Panc1 (cell line): ENCODE results near the gene ZNF501. TPM values are rescaled to one million over a fixed set of nuclear protein-coding genes. Genes with fewer than 3 reads are reported as not detected.

ENCODE experiments used
- ATAC-seq: fragments of 200-7000 bp; cut with Tn5 transposase; 2 replicates; pipeline ENCODE4 v1.9.1; 2020; ENCODE audit warnings: mild to moderate bottlenecking, moderate library complexity
- Bru-seq: library from RNA; stranded (reverse); fragments of 400-500 nt; gene quantifications from one replicate; lab custom pipeline; 2021; lab: Mats Ljungman, UMichigan
- BruChase-seq, 2 experiments: library from RNA; stranded (reverse); fragments of 400-500 nt; gene quantifications; one replicate each; lab custom pipeline; 2021; lab: Mats Ljungman, UMichigan
- BruUV-seq: library from RNA; stranded (reverse); fragments of 400-500 nt; replicated peaks from 2 replicates; lab custom pipeline; 2021; lab: Mats Ljungman, UMichigan
- CTCF ChIA-PET: fragments of 300-600 bp; sonication (Branson Sonifier 250); formaldehyde crosslinking; loops from one replicate; lab custom pipeline; 2022; ENCODE audit warnings: antibody characterized with exemption; lab: Charles Lee
- POLR2A ChIA-PET: fragments of 300-600 bp; sonication (Branson Sonifier 250); formaldehyde crosslinking; loops from one replicate; lab custom pipeline; 2022; ENCODE audit warnings: antibody characterized with exemption; lab: Charles Lee
- DNase-seq: peaks from one replicate; pipeline ENCODE4 v3.0.0-alpha.2; 2010; ENCODE audit warnings: low read depth, low spot score
- H3K27ac ChIP-seq: 2 replicates; pipeline ENCODE4 v1.5.1; 2011; ENCODE audit warnings: mild to moderate bottlenecking, low read length, inconsistent platforms
- H3K27me3 ChIP-seq: fragments of 200-500 bp; sonication (Bioruptor generic); 2 replicates; pipeline ENCODE4 v1.6.0; 2014; ENCODE audit warnings: low read length, inconsistent platforms; ENCODE audit not compliant: control insufficient read depth, insufficient read depth
- H3K36me3 ChIP-seq: fragments of 200-500 bp; sonication (Bioruptor generic); 2 replicates; pipeline ENCODE4 v1.5.1; 2014; ENCODE audit warnings: inconsistent platforms, mild to moderate bottlenecking, low read length, moderate library complexity; ENCODE audit not compliant: control insufficient read depth, insufficient read depth
- H3K4me1 ChIP-seq: 2 replicates; pipeline ENCODE4 v1.5.1; 2011; ENCODE audit warnings: inconsistent platforms, mild to moderate bottlenecking, low read length, moderate library complexity; ENCODE audit not compliant: control insufficient read depth, insufficient read depth
- H3K4me3 ChIP-seq, 2 experiments: 2 replicates each; pipeline ENCODE4 v1.5.1; 2011 to 2012; ENCODE audit warnings: low read depth in 2 of 2, low read length in 2 of 2, mild to moderate bottlenecking in 2 of 2, inconsistent platforms in 1 of 2, moderate library complexity in 1 of 2
- H3K9me3 ChIP-seq: fragments of 200-500 bp; sonication (Bioruptor generic); 2 replicates; pipeline ENCODE4 v1.5.1; 2014; ENCODE audit warnings: low read depth, mild to moderate bottlenecking, inconsistent platforms, low read length, moderate library complexity; ENCODE audit not compliant: control insufficient read depth, insufficient read depth
- CTCF ChIP-seq: fragments of 450-650 bp; IDR thresholded peaks from 2 replicates; pipeline ENCODE4 v1.5.1; 2017; ENCODE audit warnings: mild to moderate bottlenecking
- POLR2AphosphoS5 ChIP-seq: IDR thresholded peaks from 2 replicates; pipeline ENCODE4 v1.6.1; 2012; ENCODE audit warnings: mild to moderate bottlenecking, low read depth, low read length, moderate library complexity
- REST ChIP-seq, 2 experiments: IDR thresholded peaks; 2 replicates each; pipeline ENCODE4 v1.6.1; 2011 to 2012; ENCODE audit warnings: low read depth in 2 of 2, control low read depth in 1 of 2, low read length in 1 of 2, mild to moderate bottlenecking in 1 of 2, moderate library complexity in 1 of 2; ENCODE audit not compliant: insufficient read depth in 1 of 2
- SIN3A ChIP-seq: IDR thresholded peaks from 2 replicates; pipeline ENCODE4 v1.6.1; 2012; ENCODE audit warnings: low read depth, mild to moderate bottlenecking, low read length, moderate library complexity, borderline replicate concordance; ENCODE audit not compliant: insufficient read depth
- TCF7L2 ChIP-seq: IDR thresholded peaks from 2 replicates; pipeline ENCODE4 v1.6.1; 2011; ENCODE audit warnings: mild to moderate bottlenecking, low read depth, low read length, inconsistent platforms
- in situ Hi-C: cut with HindIII; loops from 2 replicates; pipeline ENCODE4 v1.10.0; 2016; ENCODE audit warnings: low sequenced_read_pairs, low pct_unique_long_range_greater_than_20kb
- intact Hi-C: fragments of 100-400 bp; cut with micrococcal nuclease; formaldehyde crosslinking; loops from one replicate; pipeline ENCODE4 v1.10.0; 2022; ENCODE audit not compliant: unreplicated experiment
- long read RNA-seq: library from polyadenylated mRNA; unstranded; transcript quantifications from one replicate; pipeline ENCODE4 v2.0.0, GENCODE V29; 2021; ENCODE audit not compliant: unreplicated experiment
- polyA plus RNA-seq: library from polyadenylated mRNA; unstranded; fragments of >200 nt; gene quantifications from one replicate; pipeline ENCODE4 v1.2.1, GENCODE V29; 2012; ENCODE audit warnings: missing spikeins; ENCODE audit not compliant: insufficient read length
- total RNA-seq: library from RNA; stranded (reverse); gene quantifications from one replicate; pipeline ENCODE4 v1.2.1, GENCODE V29; 2021; ENCODE audit not compliant: unreplicated experiment

The ZNF501 gene
- total RNA-seq (0.15 TPM), Bru-seq, nascent RNA (percentile 16 among the genes with signal in this experiment), BruChase-seq, experiment 1, labeled RNA remaining after a 2-hour chase (percentile 16 among the genes with signal in this experiment), BruChase-seq, experiment 2, labeled RNA remaining after a 6-hour chase (percentile 14 among the genes with signal in this experiment)
- polyA plus RNA-seq: not detected
- long read RNA-seq: 0 reads

- POLR2A ChIA-PET: no interaction called here
- ATAC-seq (no peak), DNase-seq (no peak)
- Histone ChIP-seq H3K9me3 (peaks cover 28% of the 10 kb centered on the region), H3K27ac (no peak within 1 kb of the TSS), H3K4me1 (no peaks in the 10 kb centered on the region), H3K36me3 (no peaks in the 10 kb centered on the region), H3K4me3 (peak within 1 kb of the TSS; percentile 11 to 21; a peak in 2 of 4 replicates), H3K27me3 (no peaks in the 10 kb centered on the region)
- CTCF ChIA-PET: no interaction called here
- intact Hi-C loops: no loop called here
- TF ChIP-seq TCF7L2 (no peak), SIN3A (no peak), POLR2AphosphoS5 (no peak), REST (IDR thresholded peaks at IDR 0.05; ENCODE audit: insufficient read depth in 1 of 2, low read depth in 2 of 2, low read length in 1 of 2) (no peak), CTCF (no peak)
- no TSS peak for BruUV-seq
- in situ Hi-C loops: no loop called here
Observed at GRCh38 chr3:44729384-44729910, at the start of gene ZNF501. Gene ZNF501 (plus strand): TSS chr3:44729635. CDS start chr3:44734422, 4,787 bp downstream.

- DNase-seq (no peak), ATAC-seq (no peak)
- BruUV-seq: no TSS peak
- in situ Hi-C loops (no loop called here), intact Hi-C loops (no loop called here)
- CTCF ChIA-PET: no interaction called here
- POLR2A ChIA-PET: interaction anchor here (0.5 kb wide), 1 partner anchor 781 kb away, joined by 8 read pairs; no protein-coding TSS in a partner anchor
- H3K27me3 ChIP-seq: no peaks in the 10 kb centered on the region
- H3K27ac ChIP-seq: no peak overlapping the region
- no peak overlapping the region for H3K4me3 ChIP-seq
- H3K36me3 ChIP-seq: no peaks in the 10 kb centered on the region
- no peaks in the 10 kb centered on the region for H3K4me1 ChIP-seq
- H3K9me3 ChIP-seq: no peaks in the 10 kb centered on the region; the same call in 1 of the 2 replicates
- no peak for TF ChIP-seq REST (IDR thresholded peaks at IDR 0.05; ENCODE audit: insufficient read depth in 1 of 2, low read depth in 2 of 2, low read length in 1 of 2)
- no peak for TF ChIP-seq SIN3A
Observed at GRCh38 chr3:44680921-44681455, 48.4 kb upstream of the ZNF501 start.
